Camera-type eye (tissue), 1 donor: ENCODE data around the gene BROX. TPM values are rescaled to one million over a fixed set of nuclear protein-coding genes. Genes with fewer than 3 reads are reported as not detected.

Experiments used
- total RNA-seq: library from RNA; depleted of rRNA; stranded (reverse); fragments of >200 nt; gene quantifications from one replicate; pipeline ENCODE4 v1.2.3, GENCODE V29; 2014

The BROX gene
- 89.2 TPM for total RNA-seq

GRCh38 chr1:222712253-222713090 is at the start of gene BROX, which contains the start of gene AIDA:
BROX (plus strand) TSS chr1:222712564; CDS start chr1:222715700, 3,136 bp downstream.
AIDA (minus strand) TSS chr1:222712491; CDS start chr1:222712317, 174 bp downstream.

GRCh38 chr1:222736972-222737371 is 24.6 kb downstream of the BROX start, which contains the start of gene FAM177B:
FAM177B (plus strand) TSS chr1:222737202; CDS start chr1:222746546, 9,344 bp downstream.

Other genes with a start within 250 kb of the BROX start
- gene HHIPL2, start 164.5 kb upstream of the BROX start, total RNA-seq: 0.27 TPM
- gene TAF1A, start 122.6 kb upstream of the BROX start, total RNA-seq: 21.9 TPM
- 69.7 TPM for gene MIA3, start 94.5 kb upstream of the BROX start, total RNA-seq
- 51.2 TPM for gene AIDA, start 73 bp upstream of the BROX start, total RNA-seq
- gene FAM177B, start 24.6 kb downstream of the BROX start, total RNA-seq: 0.82 TPM
- gene DISP1, start 102.5 kb downstream of the BROX start, total RNA-seq: 12.0 TPM